LNCaP clone FGC (cell line): Measurements from ENCODE around the gene SERPINE1.

Experiments
- DNase-seq: peaks from one replicate; pipeline ENCODE4 v3.0.0-alpha.2; 2011; ENCODE audit warnings: low read depth
- H3K4me3 ChIP-seq: 2 replicates; pipeline ENCODE4 v1.5.1; 2011; ENCODE audit warnings: mild to moderate bottlenecking, low read depth, low read length, control low read depth
- TF ChIP-seq, protein P1 (sequence below): IDR thresholded peaks from 2 replicates; pipeline ENCODE4 v1.5.1; 2012; ENCODE audit warnings: mild to moderate bottlenecking; ENCODE audit not compliant: control insufficient read depth, insufficient read depth; ENCODE audit errors: extremely low read depth

The SERPINE1 gene

DNA sequence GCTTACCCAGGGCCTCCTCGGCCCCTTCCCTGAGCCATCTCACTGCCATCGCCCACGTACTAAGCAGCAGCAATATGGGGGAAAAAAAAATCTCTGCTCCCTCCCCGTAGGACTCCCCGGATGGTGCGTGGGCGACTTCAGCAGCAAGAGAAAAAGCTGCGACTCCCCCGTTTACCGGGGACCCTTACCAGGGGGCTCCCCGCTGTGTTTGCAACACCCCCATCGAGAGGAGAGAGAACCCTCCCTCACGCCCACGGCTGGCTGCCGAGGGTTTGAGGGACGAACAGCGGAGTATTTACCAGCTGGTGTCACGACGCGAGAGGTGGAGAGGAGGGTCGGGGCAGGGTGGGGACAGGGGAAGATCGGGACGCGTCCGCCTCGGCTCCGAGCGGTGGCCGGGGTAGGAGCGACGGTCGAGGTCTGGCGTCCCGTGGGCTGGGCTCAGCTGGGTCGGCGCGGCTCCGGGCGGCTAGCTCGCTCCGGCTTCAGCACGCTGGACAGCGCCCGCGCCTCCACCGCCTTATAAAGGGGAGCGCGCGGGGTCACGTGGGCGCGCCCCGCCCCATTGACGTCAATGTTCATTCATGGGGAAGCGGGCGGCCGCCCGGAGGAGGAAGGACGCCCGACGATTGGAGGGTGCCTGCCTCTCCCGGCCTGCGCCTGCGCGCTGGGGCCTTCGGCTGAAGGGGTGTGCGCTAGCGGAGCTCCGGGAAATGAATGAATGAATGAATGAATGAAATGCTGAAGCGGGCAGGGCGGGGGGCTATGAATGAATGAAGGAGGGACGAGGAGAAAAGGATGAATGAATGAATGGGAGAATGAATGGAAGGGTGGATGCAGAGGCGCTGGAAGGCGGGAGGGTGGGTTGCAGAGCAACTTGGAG, 38.4 kb downstream of the SERPINE1 start, which contains the start of gene VGF:
TSS of gene VGF (minus strand) at position 495 of the 883 bp plus-strand sequence. CDS start 726 bp downstream, outside the sequence.
- peak; percentile 42 for DNase-seq
- peak within 1 kb of the TSS; percentile 51 for H3K4me3 ChIP-seq
- TF ChIP-seq, protein P1, sequence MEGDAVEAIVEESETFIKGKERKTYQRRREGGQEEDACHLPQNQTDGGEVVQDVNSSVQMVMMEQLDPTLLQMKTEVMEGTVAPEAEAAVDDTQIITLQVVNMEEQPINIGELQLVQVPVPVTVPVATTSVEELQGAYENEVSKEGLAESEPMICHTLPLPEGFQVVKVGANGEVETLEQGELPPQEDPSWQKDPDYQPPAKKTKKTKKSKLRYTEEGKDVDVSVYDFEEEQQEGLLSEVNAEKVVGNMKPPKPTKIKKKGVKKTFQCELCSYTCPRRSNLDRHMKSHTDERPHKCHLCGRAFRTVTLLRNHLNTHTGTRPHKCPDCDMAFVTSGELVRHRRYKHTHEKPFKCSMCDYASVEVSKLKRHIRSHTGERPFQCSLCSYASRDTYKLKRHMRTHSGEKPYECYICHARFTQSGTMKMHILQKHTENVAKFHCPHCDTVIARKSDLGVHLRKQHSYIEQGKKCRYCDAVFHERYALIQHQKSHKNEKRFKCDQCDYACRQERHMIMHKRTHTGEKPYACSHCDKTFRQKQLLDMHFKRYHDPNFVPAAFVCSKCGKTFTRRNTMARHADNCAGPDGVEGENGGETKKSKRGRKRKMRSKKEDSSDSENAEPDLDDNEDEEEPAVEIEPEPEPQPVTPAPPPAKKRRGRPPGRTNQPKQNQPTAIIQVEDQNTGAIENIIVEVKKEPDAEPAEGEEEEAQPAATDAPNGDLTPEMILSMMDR, result no peak

DNA sequence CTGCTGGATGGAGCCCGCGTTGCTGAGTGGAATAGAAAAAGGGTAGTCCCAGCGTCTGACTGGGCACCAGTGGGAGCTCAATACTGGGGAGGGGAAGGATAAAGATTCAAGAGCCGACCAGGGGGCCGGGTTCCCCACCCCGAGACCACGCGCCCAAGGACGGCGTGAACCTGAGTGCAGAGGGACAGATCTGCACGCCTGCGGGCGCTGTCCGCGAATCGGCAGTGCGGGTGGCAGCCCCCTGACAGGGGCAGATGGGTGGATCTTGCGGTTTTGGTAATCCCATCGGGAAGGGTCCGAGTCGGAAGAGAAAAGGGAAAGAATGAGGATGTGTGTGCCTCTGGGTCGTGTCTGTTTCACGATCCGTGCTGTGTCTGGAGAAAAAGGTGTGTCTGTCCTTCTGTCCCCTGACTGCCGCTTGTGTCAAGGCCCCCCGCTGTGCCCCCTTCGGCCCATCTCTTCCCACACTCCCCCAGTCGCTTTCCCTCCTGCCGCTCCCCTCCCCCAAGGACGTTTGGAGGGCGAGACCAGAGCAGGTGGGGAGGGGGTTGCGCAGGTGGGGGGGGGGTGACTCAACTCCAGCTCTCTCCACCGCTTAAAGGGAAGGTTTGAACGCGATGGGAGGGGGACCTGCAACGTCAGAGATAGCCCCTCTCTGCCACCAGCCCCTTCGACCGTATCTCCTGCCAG, 39.2 kb downstream of the SERPINE1 start:
- DNase-seq, result no peak
- TF ChIP-seq, protein P1, result no peak
- no peak overlapping the region for H3K4me3 ChIP-seq

DNA sequence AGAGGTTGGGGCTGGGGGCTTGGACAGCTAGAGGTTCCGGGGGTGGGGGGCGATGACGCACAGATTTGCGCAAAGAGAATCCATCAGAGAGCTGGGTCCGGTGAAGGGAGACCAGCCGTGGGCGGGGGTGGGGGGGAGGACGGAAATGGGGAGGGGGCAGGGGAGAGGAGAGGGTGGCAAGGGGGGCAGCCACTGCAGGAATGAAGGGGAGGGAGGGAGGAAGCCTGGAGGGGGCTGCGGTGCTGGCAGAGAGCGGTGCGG, 39.7 kb downstream of the SERPINE1 start:
- TF ChIP-seq, protein P1, result no peak

DNA sequence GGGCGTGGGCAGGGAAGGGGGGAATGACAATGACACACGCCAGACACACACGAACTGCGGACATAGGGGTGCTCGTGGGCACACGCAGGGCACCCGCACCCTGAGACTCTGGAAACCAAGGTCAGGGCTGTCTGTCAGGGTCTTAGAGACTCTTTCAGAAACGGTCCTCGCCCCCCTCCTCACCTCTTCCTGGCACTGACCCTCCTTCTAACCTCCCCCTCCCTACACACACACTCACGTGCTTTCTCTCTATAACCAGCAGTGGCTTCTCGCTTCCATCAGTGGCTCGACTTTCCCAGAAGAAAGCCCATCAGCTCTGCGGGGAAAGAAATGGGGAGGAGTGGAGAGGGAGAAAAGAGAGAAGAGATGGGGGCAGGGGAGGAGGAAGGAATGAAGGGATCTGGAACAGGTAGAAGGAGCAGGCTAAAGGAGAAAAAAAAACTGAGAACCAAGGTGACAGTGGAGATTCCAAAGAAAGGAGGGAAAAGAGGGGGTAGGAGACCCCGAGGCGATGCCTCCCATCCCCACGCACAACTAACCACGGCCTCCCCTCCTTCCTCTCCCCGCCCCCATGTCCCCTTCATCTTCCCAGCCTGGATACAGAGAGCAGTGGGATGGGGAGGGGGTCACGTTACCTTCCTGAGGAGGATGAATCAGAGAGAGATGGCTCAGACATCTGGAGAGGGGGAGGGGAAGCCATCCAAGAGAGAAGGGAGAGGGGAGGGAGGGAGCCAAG, 40.2 kb downstream of the SERPINE1 start:
- TF ChIP-seq, protein P1, result no peak
- no peak overlapping the region for H3K4me3 ChIP-seq
- no peak for DNase-seq

More for the DNA sequence above, 39.7 kb downstream of the SERPINE1 start:
- no peak overlapping the region for H3K4me3 ChIP-seq
- no peak for DNase-seq

DNA sequence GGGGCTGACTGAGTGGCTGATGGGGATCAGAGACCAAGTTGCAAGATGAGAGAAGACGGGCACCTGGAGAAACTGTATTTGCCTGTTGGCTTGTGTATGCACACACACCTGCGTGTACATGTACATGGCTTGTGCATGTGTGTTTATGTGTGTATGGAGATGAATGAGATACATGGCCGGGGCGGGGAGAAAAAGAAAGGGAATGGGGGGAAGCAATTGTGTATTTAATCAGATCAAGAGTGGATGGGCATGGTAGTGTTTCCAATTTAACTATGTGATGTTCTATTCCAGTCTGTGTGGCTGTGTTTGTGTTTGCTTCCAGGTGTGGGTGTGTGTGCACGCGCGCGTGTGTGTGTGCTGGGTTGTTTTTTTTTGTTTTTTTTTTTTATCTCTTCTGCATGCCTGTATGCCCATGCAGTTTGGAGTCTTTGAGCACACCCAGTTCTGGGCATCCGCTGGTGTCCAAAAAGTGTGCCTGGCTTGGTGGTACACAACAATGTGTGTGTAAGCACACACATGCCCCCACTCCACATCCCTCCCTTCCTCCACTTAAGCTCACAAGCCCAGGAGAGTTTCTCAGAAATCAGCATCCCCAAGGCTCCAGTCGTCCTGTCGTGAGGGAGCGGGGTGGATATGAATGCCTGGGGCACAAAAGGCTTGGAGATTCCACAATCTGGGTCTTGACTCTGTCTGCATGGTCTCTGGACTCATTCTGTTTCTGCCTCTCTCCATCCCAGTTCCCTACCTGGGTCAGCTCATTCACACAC, 40.9 kb downstream of the SERPINE1 start:
- no peak for DNase-seq
- TF ChIP-seq, protein P1, result no peak
- no peak overlapping the region for H3K4me3 ChIP-seq

DNA sequence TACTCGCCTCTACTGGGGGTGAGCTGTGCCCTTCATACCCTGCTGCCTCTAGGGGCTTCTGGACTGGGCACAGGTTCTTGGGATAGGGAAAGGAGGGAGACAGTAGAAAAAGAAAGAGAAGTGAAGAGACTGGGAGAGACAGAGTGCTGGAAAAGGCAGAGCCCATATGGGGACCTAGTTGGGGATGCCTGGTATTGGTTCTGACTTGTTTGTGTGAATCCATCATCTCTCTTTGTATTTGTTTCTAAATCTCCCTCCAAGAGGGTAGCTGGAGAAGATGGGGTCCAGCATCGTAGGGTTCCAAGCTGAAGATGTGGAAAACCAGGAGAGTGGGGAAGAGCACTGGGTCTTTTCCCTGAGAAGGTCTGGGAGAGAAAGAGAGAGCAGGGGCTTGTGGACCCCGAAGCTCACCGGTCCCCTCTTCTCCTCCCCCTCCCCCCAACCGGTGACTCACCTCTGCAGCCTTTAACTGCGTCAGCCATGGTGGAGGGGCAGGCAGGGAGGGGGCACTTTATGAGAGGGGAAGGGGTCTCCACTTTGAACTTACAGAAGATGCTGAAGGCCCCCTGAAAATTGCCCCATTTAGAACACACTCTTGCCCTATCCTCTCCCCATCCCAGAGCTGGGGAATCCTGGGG, 41.6 kb downstream of the SERPINE1 start:
- DNase-seq, result no peak
- TF ChIP-seq, protein P1, result no peak
- no peak overlapping the region for H3K4me3 ChIP-seq
